ENCODE measurements around the gene MEGF11. TPM values are rescaled to one million over a fixed set of nuclear protein-coding genes. Genes with fewer than 3 reads are reported as not detected.

The MEGF11 gene
- total RNA-seq, 1 experiment from 2014 or later: 1.2 TPM

DNA sequence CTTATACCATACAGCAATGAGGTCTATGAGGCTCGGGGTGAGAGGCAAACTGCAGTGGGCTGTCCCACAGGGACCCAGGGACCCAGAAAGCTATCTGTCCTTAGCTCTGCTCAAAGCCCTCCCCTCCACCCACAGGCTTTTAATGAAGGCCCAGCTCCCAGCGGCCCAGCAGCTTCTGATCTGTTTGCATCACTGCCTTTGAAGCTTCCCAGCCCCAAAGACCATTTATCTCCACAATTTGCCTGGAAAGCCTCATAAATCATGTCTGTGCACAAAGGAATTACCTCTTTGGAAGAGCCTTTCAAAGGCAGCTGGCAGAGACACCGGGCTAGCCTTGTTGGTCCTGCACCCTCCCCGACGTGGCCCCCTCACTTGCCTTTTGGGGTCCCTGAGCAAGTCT, 260.3 kb downstream of the MEGF11 start:
- no peak overlapping the region for H3K4me3 Mint-ChIP-seq
- Histone ChIP-seq H2AK5ac (ENCODE audit: insufficient read length, low read length) (no peak overlapping the region), H4K8ac (replicated peaks; ENCODE audit: insufficient read length, low read depth, low read length) (no peak overlapping the region), H3T11ph (ENCODE audit: low read length) (no peak overlapping the region), H4K5ac (ENCODE audit: insufficient read length, low read depth, low read length) (no peak overlapping the region), H3K9me3 (ENCODE audit: control insufficient read depth, low read depth, low read length) (no peaks in the 10 kb centered on the region), H3K14ac (ENCODE audit: insufficient read depth, low read length) (no peak overlapping the region), H3K4me1 (ENCODE audit: insufficient read depth, low read length) (no peaks in the 10 kb centered on the region), H3K27me3 (ENCODE audit: insufficient read depth, low read length) (no peaks in the 10 kb centered on the region), H3K4me2 (ENCODE audit: insufficient read depth, insufficient read length, low read length) (no peak overlapping the region), H3K18ac (ENCODE audit: insufficient read length, low read depth, low read length) (no peak overlapping the region), H2BK12ac (ENCODE audit: insufficient read length, low read depth, low read length) (no peak overlapping the region), H3K56ac (ENCODE audit: insufficient read length, low read depth, low read length) (no peak overlapping the region), H2AFZ (ENCODE audit: low read length) (no peak overlapping the region), H2BK120ac (ENCODE audit: low read depth, low read length, poor library complexity, severe bottlenecking) (no peak overlapping the region), H3K27ac (ENCODE audit: insufficient read length, low read depth, low read length) (no peak overlapping the region), H2BK5ac (ENCODE audit: insufficient read length, low read length) (no peak overlapping the region), H3K79me1 (ENCODE audit: insufficient read depth, low read depth, low read length, poor library complexity, severe bottlenecking) (no peaks in the 10 kb centered on the region), H3K79me2 (ENCODE audit: insufficient read depth, low read length) (no peaks in the 10 kb centered on the region), H4K91ac (ENCODE audit: insufficient read length, low read depth, low read length) (no peak overlapping the region), H4K20me1 (ENCODE audit: control insufficient read depth, insufficient read depth, insufficient read length) (no peaks in the 10 kb centered on the region), H3K4ac (ENCODE audit: low read depth, low read length) (no peak overlapping the region), H2BK15ac (ENCODE audit: low read depth, low read length) (no peak overlapping the region), H3K23ac (ENCODE audit: insufficient read length, low read depth, low read length) (no peak overlapping the region), H2BK20ac (ENCODE audit: low read depth, low read length, poor library complexity, severe bottlenecking) (no peak overlapping the region), H3K9ac (ENCODE audit: extremely low read depth, insufficient read length, low read length) (no peak overlapping the region), H3K23me2 (ENCODE audit: insufficient read length, low read depth, low read length, poor library complexity, severe bottlenecking) (no peaks in the 10 kb centered on the region)
- no peak for DNase-seq
- 0 out of 7 replicates have a peak overlapping the region, but pooled peaks of 1 of the 3 experiments have one; percentile 11 for H3K27ac Mint-ChIP-seq
- TF ChIP-seq, protein P1, sequence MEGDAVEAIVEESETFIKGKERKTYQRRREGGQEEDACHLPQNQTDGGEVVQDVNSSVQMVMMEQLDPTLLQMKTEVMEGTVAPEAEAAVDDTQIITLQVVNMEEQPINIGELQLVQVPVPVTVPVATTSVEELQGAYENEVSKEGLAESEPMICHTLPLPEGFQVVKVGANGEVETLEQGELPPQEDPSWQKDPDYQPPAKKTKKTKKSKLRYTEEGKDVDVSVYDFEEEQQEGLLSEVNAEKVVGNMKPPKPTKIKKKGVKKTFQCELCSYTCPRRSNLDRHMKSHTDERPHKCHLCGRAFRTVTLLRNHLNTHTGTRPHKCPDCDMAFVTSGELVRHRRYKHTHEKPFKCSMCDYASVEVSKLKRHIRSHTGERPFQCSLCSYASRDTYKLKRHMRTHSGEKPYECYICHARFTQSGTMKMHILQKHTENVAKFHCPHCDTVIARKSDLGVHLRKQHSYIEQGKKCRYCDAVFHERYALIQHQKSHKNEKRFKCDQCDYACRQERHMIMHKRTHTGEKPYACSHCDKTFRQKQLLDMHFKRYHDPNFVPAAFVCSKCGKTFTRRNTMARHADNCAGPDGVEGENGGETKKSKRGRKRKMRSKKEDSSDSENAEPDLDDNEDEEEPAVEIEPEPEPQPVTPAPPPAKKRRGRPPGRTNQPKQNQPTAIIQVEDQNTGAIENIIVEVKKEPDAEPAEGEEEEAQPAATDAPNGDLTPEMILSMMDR (conservative IDR thresholded peaks at IDR 0.05): no peak
- no CpG with 5 or more reads among the region's 5 CpGs for WGBS (ENCODE audit: extremely low coverage, insufficient read length, low lambda C conversion rate)
- H3K4me1 Mint-ChIP-seq: peaks cover 27 to 35% of the 10 kb centered on the region in 2 experiments
- no peaks in the 10 kb centered on the region; the same call in none of the 2 replicates for H3K27me3 Mint-ChIP-seq (ENCODE audit: low read depth)
- H3K36me3 Mint-ChIP-seq (ENCODE audit: insufficient read depth in 1 of 3, low read depth in 3 of 3): no peaks in the 10 kb centered on the region
- H3K9me3 Mint-ChIP-seq: no peaks in the 10 kb centered on the region
